ENCODE data around the gene CCR7. TPM values are rescaled to one million over a fixed set of nuclear protein-coding genes. Genes with fewer than 3 reads are reported as not detected.
A peak's percentile ranks its signal among the peaks of the same experiment; 100 is the strongest.

Gene CCR7
- polyA plus RNA-seq, 2 donors: 0.16 to 0.54 TPM

- H3K4me1 ChIP-seq (ENCODE audit: control insufficient read depth in 2 of 2, insufficient read depth in 2 of 2, low read length in 1 of 2): no peaks in the 10 kb centered on the region
- H3K27me3 ChIP-seq (ENCODE audit: control insufficient read depth in 1 of 2, insufficient read depth in 2 of 2, low read length in 2 of 2): no peaks in the 10 kb centered on the region
- H3K36me3 ChIP-seq (ENCODE audit: control insufficient read depth in 2 of 2, insufficient read depth in 2 of 2, low read length in 1 of 2): no peaks in the 10 kb centered on the region
- WGBS, 2 donors: 70 to 71% methylated on average over 10 of the region's 10 CpGs
- no peak overlapping the region for H3K4me3 ChIP-seq (ENCODE audit: low read depth in 1 of 2, low read length in 2 of 2)
- no peak overlapping the region for H3K27ac ChIP-seq (ENCODE audit: low read depth in 2 of 2, low read length in 1 of 2)
- no peaks in the 10 kb centered on the region for H3K9me3 ChIP-seq (ENCODE audit: control insufficient read depth in 2 of 2, insufficient read depth in 1 of 2, low read depth in 1 of 2, low read length in 1 of 2)
Measured at GRCh38 chr17:40606548-40607353, 41.5 kb upstream of the CCR7 start.

- H3K9me3 ChIP-seq (ENCODE audit: control insufficient read depth in 2 of 2, insufficient read depth in 1 of 2, low read depth in 1 of 2, low read length in 1 of 2): no peaks in the 10 kb centered on the region
- H3K4me3 ChIP-seq (ENCODE audit: low read depth in 1 of 2, low read length in 2 of 2): no peak overlapping the region
- H3K36me3 ChIP-seq (ENCODE audit: control insufficient read depth in 2 of 2, insufficient read depth in 2 of 2, low read length in 1 of 2): no peaks in the 10 kb centered on the region
- peak overlapping the region in 1 of 2 donors; percentile 16 for H3K27ac ChIP-seq (ENCODE audit: low read depth in 2 of 2, low read length in 1 of 2)
- WGBS, 2 donors: 73 to 76% methylated on average over 6 of the region's 6 CpGs
- no peaks in the 10 kb centered on the region for H3K27me3 ChIP-seq (ENCODE audit: control insufficient read depth in 1 of 2, insufficient read depth in 2 of 2, low read length in 2 of 2)
- no peaks in the 10 kb centered on the region for H3K4me1 ChIP-seq (ENCODE audit: control insufficient read depth in 2 of 2, insufficient read depth in 2 of 2, low read length in 1 of 2)
Measured at GRCh38 chr17:40605306-40605705, 40.0 kb upstream of the CCR7 start.

GRCh38 chr17:40604327-40605080, 39.2 kb upstream of the CCR7 start:
- Histone ChIP-seq H3K4me3 (ENCODE audit: low read depth in 1 of 2, low read length in 2 of 2) (no peak overlapping the region), H3K9me3 (ENCODE audit: control insufficient read depth in 2 of 2, insufficient read depth in 1 of 2, low read depth in 1 of 2, low read length in 1 of 2) (no peaks in the 10 kb centered on the region), H3K36me3 (ENCODE audit: control insufficient read depth in 2 of 2, insufficient read depth in 2 of 2, low read length in 1 of 2) (no peaks in the 10 kb centered on the region), H3K4me1 (ENCODE audit: control insufficient read depth in 2 of 2, insufficient read depth in 2 of 2, low read length in 1 of 2) (no peaks in the 10 kb centered on the region), H3K27me3 (ENCODE audit: control insufficient read depth in 1 of 2, insufficient read depth in 2 of 2, low read length in 2 of 2) (no peaks in the 10 kb centered on the region), H3K27ac (ENCODE audit: low read depth in 2 of 2, low read length in 1 of 2) (no peak overlapping the region)
- WGBS, 2 donors: 85 to 94% methylated on average over 8 of the region's 8 CpGs

- Histone ChIP-seq H3K9me3 (ENCODE audit: control insufficient read depth in 2 of 2, insufficient read depth in 1 of 2, low read depth in 1 of 2, low read length in 1 of 2) (no peaks in the 10 kb centered on the region), H3K36me3 (ENCODE audit: control insufficient read depth in 2 of 2, insufficient read depth in 2 of 2, low read length in 1 of 2) (no peaks in the 10 kb centered on the region), H3K27me3 (ENCODE audit: control insufficient read depth in 1 of 2, insufficient read depth in 2 of 2, low read length in 2 of 2) (no peaks in the 10 kb centered on the region), H3K4me3 (ENCODE audit: low read depth in 1 of 2, low read length in 2 of 2) (no peak overlapping the region), H3K27ac (ENCODE audit: low read depth in 2 of 2, low read length in 1 of 2) (peak overlapping the region in 1 of 2 donors; percentile 37), H3K4me1 (ENCODE audit: control insufficient read depth in 2 of 2, insufficient read depth in 2 of 2, low read length in 1 of 2) (no peaks in the 10 kb centered on the region)
- whole genome bisulfite sequencing, 2 donors: 80 to 85% methylated on average over 22 of the region's 22 CpGs
Measured at GRCh38 chr17:40602445-40603443, 37.5 kb upstream of the CCR7 start.

- no peaks in the 10 kb centered on the region for H3K4me1 ChIP-seq (ENCODE audit: control insufficient read depth in 2 of 2, insufficient read depth in 2 of 2, low read length in 1 of 2)
- no peak overlapping the region for H3K4me3 ChIP-seq (ENCODE audit: low read depth in 1 of 2, low read length in 2 of 2)
- no peaks in the 10 kb centered on the region for H3K9me3 ChIP-seq (ENCODE audit: control insufficient read depth in 2 of 2, insufficient read depth in 1 of 2, low read depth in 1 of 2, low read length in 1 of 2)
- no peaks in the 10 kb centered on the region for H3K36me3 ChIP-seq (ENCODE audit: control insufficient read depth in 2 of 2, insufficient read depth in 2 of 2, low read length in 1 of 2)
- no peak overlapping the region for H3K27ac ChIP-seq (ENCODE audit: low read depth in 2 of 2, low read length in 1 of 2)
- 62 to 67% methylated on average over 8 of the region's 8 CpGs for WGBS, 2 donors
- no peaks in the 10 kb centered on the region for H3K27me3 ChIP-seq (ENCODE audit: control insufficient read depth in 1 of 2, insufficient read depth in 2 of 2, low read length in 2 of 2)
Measured at GRCh38 chr17:40600486-40601046, 35.3 kb upstream of the CCR7 start.

GRCh38 chr17:40599468-40599763, 34.1 kb upstream of the CCR7 start:
- Histone ChIP-seq H3K27ac (ENCODE audit: low read depth in 2 of 2, low read length in 1 of 2) (no peak overlapping the region), H3K9me3 (ENCODE audit: control insufficient read depth in 2 of 2, insufficient read depth in 1 of 2, low read depth in 1 of 2, low read length in 1 of 2) (no peaks in the 10 kb centered on the region), H3K27me3 (ENCODE audit: control insufficient read depth in 1 of 2, insufficient read depth in 2 of 2, low read length in 2 of 2) (no peaks in the 10 kb centered on the region), H3K36me3 (ENCODE audit: control insufficient read depth in 2 of 2, insufficient read depth in 2 of 2, low read length in 1 of 2) (no peaks in the 10 kb centered on the region), H3K4me3 (ENCODE audit: low read depth in 1 of 2, low read length in 2 of 2) (no peak overlapping the region), H3K4me1 (ENCODE audit: control insufficient read depth in 2 of 2, insufficient read depth in 2 of 2, low read length in 1 of 2) (no peaks in the 10 kb centered on the region)
- WGBS, 2 donors: 72 to 74% methylated on average over 7 of the region's 7 CpGs

GRCh38 chr17:40598619-40599467, 33.6 kb upstream of the CCR7 start:
- no peaks in the 10 kb centered on the region for H3K9me3 ChIP-seq (ENCODE audit: control insufficient read depth in 2 of 2, insufficient read depth in 1 of 2, low read depth in 1 of 2, low read length in 1 of 2)
- WGBS, 2 donors: 69 to 73% methylated on average over 20 of the region's 20 CpGs

GRCh38 chr17:40598301-40598618, 33.0 kb upstream of the CCR7 start:
- 74 to 75% methylated on average over 5 of the region's 5 CpGs for WGBS, 2 donors
- peak overlapping the region in 1 of 2 donors; percentile 18 for H3K27ac ChIP-seq (ENCODE audit: low read depth in 2 of 2, low read length in 1 of 2)
- no peak overlapping the region for H3K4me3 ChIP-seq (ENCODE audit: low read depth in 1 of 2, low read length in 2 of 2)
- no peaks in the 10 kb centered on the region for H3K36me3 ChIP-seq (ENCODE audit: control insufficient read depth in 2 of 2, insufficient read depth in 2 of 2, low read length in 1 of 2)
- no peaks in the 10 kb centered on the region for H3K9me3 ChIP-seq (ENCODE audit: control insufficient read depth in 2 of 2, insufficient read depth in 1 of 2, low read depth in 1 of 2, low read length in 1 of 2)
- no peaks in the 10 kb centered on the region for H3K27me3 ChIP-seq (ENCODE audit: control insufficient read depth in 1 of 2, insufficient read depth in 2 of 2, low read length in 2 of 2)
- H3K4me1 ChIP-seq (ENCODE audit: control insufficient read depth in 2 of 2, insufficient read depth in 2 of 2, low read length in 1 of 2): no peaks in the 10 kb centered on the region

More at GRCh38 chr17:40598619-40599467, 33.6 kb upstream of the CCR7 start:
- H3K4me1 ChIP-seq (ENCODE audit: control insufficient read depth in 2 of 2, insufficient read depth in 2 of 2, low read length in 1 of 2): no peaks in the 10 kb centered on the region
- no peaks in the 10 kb centered on the region for H3K36me3 ChIP-seq (ENCODE audit: control insufficient read depth in 2 of 2, insufficient read depth in 2 of 2, low read length in 1 of 2)
- no peak overlapping the region for H3K4me3 ChIP-seq (ENCODE audit: low read depth in 1 of 2, low read length in 2 of 2)
- no peaks in the 10 kb centered on the region for H3K27me3 ChIP-seq (ENCODE audit: control insufficient read depth in 1 of 2, insufficient read depth in 2 of 2, low read length in 2 of 2)
- no peak overlapping the region for H3K27ac ChIP-seq (ENCODE audit: low read depth in 2 of 2, low read length in 1 of 2)
